Smooth muscle cell (in vitro differentiated cells): Measurements from ENCODE around the gene ABHD1. TPM values are rescaled to one million over a fixed set of nuclear protein-coding genes. Genes with fewer than 3 reads are reported as not detected.

Experiments used
- DNase-seq: peaks from one replicate; lab custom pipeline; 2025; ENCODE audit not compliant: unreplicated experiment; lab: John Stamatoyannopoulos, UW
- H2AFZ ChIP-seq: fragments of 200-600 bp; sonication (generic); 2 replicates; pipeline ENCODE4 v1.6.0; 2016; ENCODE audit warnings: antibody characterized with exemption, low read depth, mild to moderate bottlenecking
- H3F3A ChIP-seq: fragments of 200-600 bp; sonication (generic); 2 replicates; pipeline ENCODE4 v1.6.0; 2017; ENCODE audit warnings: antibody characterized with exemption, low read depth
- H3K27ac ChIP-seq: fragments of 200-600 bp; sonication (generic); 2 replicates; pipeline ENCODE4 v1.5.1; 2016; ENCODE audit warnings: low read depth, mild to moderate bottlenecking
- H3K27me3 ChIP-seq: fragments of 200-600 bp; sonication (generic); 2 replicates; pipeline ENCODE4 v1.6.1; 2016; ENCODE audit warnings: low read depth, mild to moderate bottlenecking
- H3K36me3 ChIP-seq: fragments of 200-600 bp; sonication (generic); 2 replicates; pipeline ENCODE4 v1.5.1; 2016; ENCODE audit warnings: low read depth
- H3K4me1 ChIP-seq: fragments of 200-600 bp; sonication (generic); 2 replicates; pipeline ENCODE4 v1.5.1; 2016; ENCODE audit warnings: low read depth
- H3K4me2 ChIP-seq: fragments of 200-600 bp; sonication (generic); 2 replicates; pipeline ENCODE4 v1.6.0; 2016; ENCODE audit warnings: mild to moderate bottlenecking
- H3K4me3 ChIP-seq: fragments of 200-600 bp; sonication (generic); 2 replicates; pipeline ENCODE4 v1.5.1; 2016; ENCODE audit warnings: mild to moderate bottlenecking
- H3K79me2 ChIP-seq: fragments of 200-600 bp; sonication (generic); 2 replicates; pipeline ENCODE4 v1.6.0; 2016; ENCODE audit warnings: low read depth, mild to moderate bottlenecking
- H3K9ac ChIP-seq: fragments of 200-600 bp; sonication (generic); 2 replicates; pipeline ENCODE4 v1.6.0; 2016; ENCODE audit warnings: low read depth
- H3K9me3 ChIP-seq: fragments of 200-600 bp; sonication (generic); replicated peaks from 2 replicates; pipeline ENCODE4 v1.5.1; 2016; ENCODE audit warnings: low read depth
- H4K20me1 ChIP-seq: fragments of 200-600 bp; sonication (generic); 2 replicates; pipeline ENCODE4 v1.6.0; 2016; ENCODE audit warnings: low read depth
- WGBS: methylation state at CpG from one replicate; pipeline ENCODE4 v1.1.7; 2016; ENCODE audit warnings: low lambda C conversion rate; 5-methylcytosine and 5-hydroxymethylcytosine counted together
- polyA plus RNA-seq: library from polyadenylated mRNA; unstranded; fragments of >200 nt; fragmentation: Nextera tagmentation; extraction: Ambion mirVana; gene quantifications from 2 replicates; pipeline ENCODE4 v1.2.1, GENCODE V29; 2016
- total RNA-seq: library from RNA; depleted of rRNA; stranded (reverse); fragments of >200 nt; gene quantifications from 2 replicates; pipeline ENCODE4 v1.2.3, GENCODE V29; 2014
- TF ChIP-seq, protein P1 (sequence below): fragments of 200-600 bp; sonication (generic); IDR thresholded peaks from 2 replicates; pipeline ENCODE4 v1.5.1; 2017; ENCODE audit warnings: borderline replicate concordance, mild to moderate bottlenecking, antibody characterized with exemption; ENCODE audit not compliant: insufficient read depth, poor library complexity, severe bottlenecking

Gene ABHD1
- total and polyA plus RNA-seq, 2 experiments from 2014 or later = not detected

DNA sequence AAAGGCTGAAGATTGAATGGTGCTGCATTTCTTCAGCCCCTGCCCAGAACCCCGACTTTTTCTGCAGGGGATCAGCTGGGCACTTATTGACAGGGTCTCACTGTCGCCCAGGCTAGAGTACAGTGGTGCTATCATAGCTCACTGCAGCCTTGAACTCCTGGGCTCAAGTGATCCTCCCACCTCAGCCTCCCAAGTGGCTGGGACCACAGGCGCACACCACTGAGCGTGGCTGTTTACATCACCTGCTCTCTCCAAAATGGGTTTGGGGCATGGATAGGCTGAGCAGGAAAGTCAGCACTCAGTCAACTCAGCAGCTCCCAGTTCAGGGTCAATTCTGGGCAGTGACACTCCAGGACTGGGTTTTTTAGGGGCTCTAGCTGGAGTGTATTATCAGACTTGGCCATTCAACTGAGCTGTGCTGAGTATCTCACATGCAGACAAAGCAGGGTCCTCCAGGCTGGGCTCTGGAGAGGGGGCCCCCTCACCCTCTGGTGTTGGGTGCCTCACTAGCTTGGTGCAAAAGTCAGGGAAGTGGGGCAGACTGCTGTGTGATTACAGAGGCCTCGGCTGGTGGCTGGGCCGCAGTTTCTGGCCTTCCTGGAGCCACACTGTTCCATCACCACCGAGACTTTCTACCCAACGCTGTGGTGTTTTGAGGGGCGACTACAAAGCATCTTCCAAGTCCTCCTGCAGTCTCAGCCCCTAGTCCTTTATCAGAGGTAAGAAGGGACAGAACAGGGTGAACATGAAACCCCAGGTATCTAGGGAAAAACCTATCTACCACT, 4.5 kb downstream of the ABHD1 start:
- no peak for DNase-seq
- Histone ChIP-seq H3K27ac (no peak overlapping the region), H3K4me2 (no peak overlapping the region), H3F3A (peaks cover 4% of the 10 kb centered on the region), H3K36me3 (no peaks in the 10 kb centered on the region), H3K9ac (no peak overlapping the region), H3K4me1 (peaks cover under 1% of the 10 kb centered on the region), H3K9me3 (no peaks in the 10 kb centered on the region), H2AFZ (no peak overlapping the region), H3K79me2 (peaks cover 7% of the 10 kb centered on the region), H4K20me1 (peaks cover 11% of the 10 kb centered on the region), H3K27me3 (peaks cover 3% of the 10 kb centered on the region), H3K4me3 (no peak overlapping the region)
- WGBS = 93% methylated on average over 9 of the region's 9 CpGs
- TF ChIP-seq, protein P1, sequence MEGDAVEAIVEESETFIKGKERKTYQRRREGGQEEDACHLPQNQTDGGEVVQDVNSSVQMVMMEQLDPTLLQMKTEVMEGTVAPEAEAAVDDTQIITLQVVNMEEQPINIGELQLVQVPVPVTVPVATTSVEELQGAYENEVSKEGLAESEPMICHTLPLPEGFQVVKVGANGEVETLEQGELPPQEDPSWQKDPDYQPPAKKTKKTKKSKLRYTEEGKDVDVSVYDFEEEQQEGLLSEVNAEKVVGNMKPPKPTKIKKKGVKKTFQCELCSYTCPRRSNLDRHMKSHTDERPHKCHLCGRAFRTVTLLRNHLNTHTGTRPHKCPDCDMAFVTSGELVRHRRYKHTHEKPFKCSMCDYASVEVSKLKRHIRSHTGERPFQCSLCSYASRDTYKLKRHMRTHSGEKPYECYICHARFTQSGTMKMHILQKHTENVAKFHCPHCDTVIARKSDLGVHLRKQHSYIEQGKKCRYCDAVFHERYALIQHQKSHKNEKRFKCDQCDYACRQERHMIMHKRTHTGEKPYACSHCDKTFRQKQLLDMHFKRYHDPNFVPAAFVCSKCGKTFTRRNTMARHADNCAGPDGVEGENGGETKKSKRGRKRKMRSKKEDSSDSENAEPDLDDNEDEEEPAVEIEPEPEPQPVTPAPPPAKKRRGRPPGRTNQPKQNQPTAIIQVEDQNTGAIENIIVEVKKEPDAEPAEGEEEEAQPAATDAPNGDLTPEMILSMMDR = no peak

GRCh38 chr2:27128668-27129571, 5.3 kb downstream of the ABHD1 start:
- H3K4me2 ChIP-seq = no peak overlapping the region
- H3K4me1 ChIP-seq = peaks cover 6% of the 10 kb centered on the region
- no peaks in the 10 kb centered on the region for H3K36me3 ChIP-seq
- peaks cover 15% of the 10 kb centered on the region for H3K79me2 ChIP-seq
- H3F3A ChIP-seq = peaks cover 4% of the 10 kb centered on the region
- H3K27ac ChIP-seq = no peak overlapping the region
- WGBS = 88% methylated on average over 11 of the region's 11 CpGs
- H2AFZ ChIP-seq = no peak overlapping the region
- TF ChIP-seq, protein P1 = no peak
- no peak overlapping the region for H3K9ac ChIP-seq
- H3K27me3 ChIP-seq = no peaks in the 10 kb centered on the region
- no peak for DNase-seq
- H3K9me3 ChIP-seq = no peaks in the 10 kb centered on the region
- peaks cover 18% of the 10 kb centered on the region for H4K20me1 ChIP-seq
- no peak overlapping the region for H3K4me3 ChIP-seq

DNA sequence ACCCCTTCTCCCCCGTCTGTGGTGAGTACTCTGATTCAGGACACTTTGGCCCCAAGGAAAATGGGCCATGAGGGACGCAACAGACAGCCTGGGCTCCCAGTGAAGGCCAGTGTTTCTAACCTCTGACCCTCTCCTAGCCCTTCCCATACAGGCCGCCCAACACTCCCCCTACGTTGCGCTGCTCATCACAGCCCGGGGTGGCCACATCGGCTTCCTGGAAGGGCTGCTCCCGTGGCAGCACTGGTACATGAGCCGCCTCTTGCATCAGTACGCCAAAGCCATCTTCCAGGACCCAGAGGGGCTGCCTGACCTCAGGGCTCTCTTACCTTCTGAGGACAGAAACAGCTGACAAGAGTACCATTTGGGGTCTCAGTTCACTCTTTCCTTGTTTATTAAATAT, 6.8 kb downstream of the ABHD1 start:
- 96% methylated on average over 10 of the region's 10 CpGs for WGBS
- no peak for DNase-seq
- no peaks in the 10 kb centered on the region for H3K36me3 ChIP-seq

More for the DNA sequence above, 6.8 kb downstream of the ABHD1 start:
- Histone ChIP-seq H3K9me3 (no peaks in the 10 kb centered on the region), H3K27ac (no peak overlapping the region), H3F3A (peaks cover 4% of the 10 kb centered on the region), H3K27me3 (no peaks in the 10 kb centered on the region), H2AFZ (no peak overlapping the region), H3K4me1 (peaks cover 6% of the 10 kb centered on the region), H3K4me2 (no peak overlapping the region), H3K4me3 (no peak overlapping the region), H4K20me1 (peaks cover 18% of the 10 kb centered on the region), H3K79me2 (peaks cover 17% of the 10 kb centered on the region), H3K9ac (no peak overlapping the region)
- TF ChIP-seq, protein P1 = no peak
